Measurements from ENCODE around the gene KLHL6. TPM values are rescaled to one million over a fixed set of nuclear protein-coding genes. Genes with fewer than 3 reads are reported as not detected.
A peak's percentile ranks its signal among the peaks of the same experiment; 100 is the strongest.
"Not testable (repeated sequence)": the region's sequence is repeated elsewhere in the genome, so short reads cannot be mapped to it uniquely, and the experiment has no call there.

Gene KLHL6
- total RNA-seq, 1 donor from 2014 or later = 3.1 TPM

DNA sequence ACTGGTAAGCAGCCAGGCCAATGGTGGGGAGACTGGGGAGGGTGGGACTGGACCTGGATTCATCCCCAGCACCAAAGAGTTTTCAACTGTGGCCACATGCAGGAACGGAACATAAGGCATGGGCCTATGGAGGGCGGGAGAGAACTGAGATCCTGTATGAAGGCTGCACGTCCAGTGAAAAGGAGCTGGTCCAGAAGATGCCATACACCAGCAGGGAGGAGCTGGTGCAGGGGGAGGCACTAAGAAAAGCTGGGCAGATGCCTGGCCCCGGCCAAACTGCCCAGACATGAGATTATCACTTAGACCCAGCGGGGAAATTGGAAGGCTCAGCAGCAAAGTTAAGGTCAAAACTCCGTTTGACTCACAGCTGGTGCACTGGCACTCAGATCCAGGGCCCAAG lies 69.0 kb downstream of the KLHL6 start:
- DNase-seq = no peak

DNA sequence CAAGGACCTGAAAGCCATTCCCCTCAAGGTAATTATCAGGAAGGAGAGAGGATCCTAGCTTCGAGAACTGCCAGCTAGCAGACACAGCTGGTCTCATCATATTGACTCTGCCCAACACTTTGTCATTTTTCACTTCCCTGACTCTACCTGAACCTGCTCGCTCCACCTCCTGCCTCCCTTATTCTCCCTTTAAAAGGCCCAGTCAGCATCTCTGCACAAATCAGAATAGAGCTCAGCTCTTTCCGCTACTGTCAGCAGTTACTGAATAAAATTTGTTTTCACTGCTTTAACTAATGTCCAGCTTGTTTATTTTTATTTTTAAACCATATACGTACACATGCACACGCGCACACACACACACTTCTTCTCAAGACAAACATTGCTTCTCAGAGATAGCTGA lies 69.9 kb downstream of the KLHL6 start:
- no peak for DNase-seq

DNA sequence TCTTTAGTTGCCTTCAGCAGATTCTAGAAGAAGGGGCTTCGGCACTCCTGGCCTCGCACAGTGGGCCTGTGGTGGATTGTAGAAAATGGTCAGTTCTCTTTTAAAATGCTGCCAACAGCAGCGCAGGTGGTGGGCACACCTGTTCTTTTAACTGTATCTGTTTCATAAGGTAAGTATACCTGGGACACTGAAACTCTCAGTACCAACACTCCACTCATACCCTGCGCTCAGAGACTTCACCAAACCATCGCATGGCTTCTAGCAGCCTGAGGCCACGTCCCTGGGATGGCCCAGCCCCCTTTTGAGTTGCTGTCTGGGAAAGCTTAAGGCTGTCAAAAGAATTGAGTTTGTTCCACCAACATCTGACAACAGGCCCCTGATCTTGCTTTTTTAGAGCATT lies 70.4 kb downstream of the KLHL6 start:
- no peak for DNase-seq

- no peak for DNase-seq
These were observed 71.0 kb downstream of the KLHL6 start for GRCh38 chr3:183484431-183485075.

DNA sequence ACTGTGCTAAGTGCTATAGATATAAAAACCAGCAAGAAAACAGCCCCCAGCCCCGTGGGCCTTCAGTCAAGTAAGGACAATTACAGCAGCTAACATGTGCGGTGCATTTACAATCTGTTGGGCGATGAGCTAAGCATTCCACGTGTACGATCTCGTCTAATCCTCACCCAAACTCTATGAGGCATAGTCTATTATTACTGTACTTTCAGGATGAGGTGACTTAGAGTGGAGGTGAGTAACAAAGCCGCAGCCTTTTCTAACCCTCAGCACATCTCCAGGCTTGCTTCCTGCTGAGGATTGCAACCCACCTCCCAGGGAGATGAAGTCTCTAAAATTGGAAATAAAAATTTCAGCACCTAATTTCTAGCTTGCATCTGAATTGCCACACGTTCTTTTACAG lies 73.9 kb downstream of the KLHL6 start:
- no peak for DNase-seq

DNA sequence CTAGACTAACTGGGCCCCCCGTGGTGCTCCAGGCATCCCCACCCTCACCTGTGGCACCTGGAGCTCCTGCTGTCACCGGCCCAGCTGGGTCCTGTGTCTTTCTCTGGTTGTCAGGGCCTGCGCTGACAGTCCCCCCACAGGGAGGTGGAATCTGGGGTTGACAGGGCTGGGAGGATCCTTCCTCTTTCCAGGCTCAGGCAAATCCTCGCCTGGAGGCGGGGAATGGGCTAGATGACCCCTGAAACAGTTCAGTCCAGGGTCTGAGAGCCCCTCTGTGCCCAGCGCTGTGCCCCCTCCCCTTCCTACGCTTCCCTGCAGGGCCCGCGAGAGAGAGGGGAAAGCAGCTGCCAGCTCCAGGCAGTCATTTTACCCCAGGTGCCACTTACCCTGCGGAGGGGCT lies 77.0 kb downstream of the KLHL6 start:
- DNase-seq = no peak

DNA sequence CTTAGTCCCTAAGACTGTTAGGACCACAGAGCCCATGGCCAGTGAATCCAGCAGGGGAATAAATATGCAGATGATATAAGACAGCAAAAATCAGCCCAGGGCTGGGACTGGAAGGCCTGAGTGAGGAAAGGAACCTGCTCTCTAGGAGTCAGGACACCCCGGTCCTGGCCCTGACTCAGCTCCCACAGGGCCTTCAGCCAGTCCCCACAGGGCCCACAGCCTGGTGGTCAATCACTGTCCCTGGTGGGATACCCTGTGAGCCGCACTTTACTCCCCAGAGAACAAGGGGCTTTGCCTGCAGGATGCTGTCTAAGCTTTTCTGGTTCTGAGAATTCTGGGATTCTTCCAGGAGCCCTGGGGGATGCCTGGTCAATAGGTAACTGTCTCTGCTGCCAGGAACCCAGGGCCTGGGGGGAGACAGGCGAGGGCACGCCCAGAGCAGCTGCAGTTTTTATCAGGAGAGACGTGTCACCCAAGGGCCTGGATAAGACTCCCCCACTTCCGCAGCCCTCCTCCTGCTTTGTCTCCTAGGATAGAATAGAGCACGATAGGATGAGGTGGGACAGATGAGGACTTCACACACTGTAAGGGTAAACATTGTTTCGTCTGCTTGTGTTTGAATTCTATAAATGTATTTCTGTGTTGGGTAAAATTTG lies 77.6 kb downstream of the KLHL6 start:
- no peak for DNase-seq

- not testable (repeated sequence) for DNase-seq
These were observed 79.7 kb downstream of the KLHL6 start for GRCh38 chr3:183475764-183476162.

DNA sequence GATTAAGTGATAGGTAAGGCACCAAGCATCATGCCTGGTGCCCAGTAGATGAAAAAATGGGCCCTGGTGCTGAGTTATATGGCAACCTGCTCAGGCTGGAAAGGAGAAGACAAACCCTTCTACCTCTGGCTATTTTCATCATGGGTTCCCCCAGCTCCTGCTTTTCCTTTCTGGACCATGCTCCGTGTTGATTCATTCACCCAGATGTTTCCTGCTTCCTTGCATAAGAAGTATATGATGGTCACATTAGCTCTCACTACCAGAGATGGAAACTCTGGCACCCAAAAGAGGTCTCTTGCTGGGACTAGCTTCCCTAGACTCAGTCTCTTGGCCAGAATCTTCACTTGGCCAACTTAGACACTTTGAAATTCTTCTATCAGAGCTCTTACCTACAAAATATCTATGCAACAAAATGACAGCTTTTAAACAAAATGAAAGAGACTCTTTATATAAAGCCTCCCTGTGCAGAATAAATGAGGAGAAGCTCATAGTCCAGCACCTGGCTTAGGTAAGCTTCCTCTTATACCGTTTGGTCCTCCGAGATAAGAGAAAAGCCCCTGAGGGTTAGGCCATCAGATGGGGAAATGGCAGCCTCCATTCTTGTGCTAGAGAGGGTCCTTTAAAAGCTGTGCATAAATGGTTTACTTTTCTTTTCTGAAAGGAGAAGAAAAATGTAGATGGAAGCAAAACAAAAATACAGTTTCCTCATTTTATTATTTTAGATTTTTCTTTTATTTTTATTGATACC lies 80.3 kb downstream of the KLHL6 start:
- no peak for DNase-seq

DNA sequence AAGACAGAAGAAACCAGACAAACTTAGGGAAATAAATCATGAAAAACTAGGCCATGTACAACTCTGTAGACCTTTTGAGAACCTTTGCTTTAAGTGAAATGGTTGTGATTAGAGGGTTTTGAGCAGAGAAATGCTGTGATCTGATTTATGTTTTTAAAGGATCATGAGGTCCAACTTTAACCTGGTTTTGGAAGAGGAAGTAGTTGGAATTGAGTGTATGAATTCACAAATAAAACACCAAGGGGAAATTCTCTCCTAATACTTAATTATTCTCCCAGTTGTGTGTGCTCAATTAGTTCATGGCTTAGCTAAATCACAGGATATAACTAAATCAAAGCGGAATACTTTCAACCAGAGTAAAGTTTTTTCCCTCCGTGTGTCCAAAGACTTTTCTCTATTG lies 81.5 kb downstream of the KLHL6 start:
- DNase-seq = no peak

DNA sequence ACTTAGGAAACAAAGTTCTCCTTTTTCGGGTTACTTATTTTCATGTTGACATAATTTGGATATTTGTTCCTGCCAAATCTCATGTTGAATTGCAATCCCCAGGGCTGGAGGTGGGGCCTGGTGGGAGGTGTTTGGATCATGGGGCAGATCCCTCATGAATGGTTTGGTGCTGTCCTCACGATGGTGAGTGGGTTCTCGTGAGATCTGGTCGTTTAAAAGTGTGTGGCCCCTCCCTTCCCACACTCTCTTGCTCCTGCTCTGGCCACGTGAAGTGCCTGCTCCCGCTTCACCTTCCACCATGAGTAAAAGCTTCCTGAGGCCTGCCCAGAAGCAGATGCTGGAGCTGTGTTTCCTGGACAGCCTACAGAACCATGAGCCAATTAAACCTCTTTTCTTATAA lies 83.4 kb downstream of the KLHL6 start:
- DNase-seq = no peak

- DNase-seq = no peak
These were observed 87.1 kb downstream of the KLHL6 start for GRCh38 chr3:183468424-183468823.

DNA sequence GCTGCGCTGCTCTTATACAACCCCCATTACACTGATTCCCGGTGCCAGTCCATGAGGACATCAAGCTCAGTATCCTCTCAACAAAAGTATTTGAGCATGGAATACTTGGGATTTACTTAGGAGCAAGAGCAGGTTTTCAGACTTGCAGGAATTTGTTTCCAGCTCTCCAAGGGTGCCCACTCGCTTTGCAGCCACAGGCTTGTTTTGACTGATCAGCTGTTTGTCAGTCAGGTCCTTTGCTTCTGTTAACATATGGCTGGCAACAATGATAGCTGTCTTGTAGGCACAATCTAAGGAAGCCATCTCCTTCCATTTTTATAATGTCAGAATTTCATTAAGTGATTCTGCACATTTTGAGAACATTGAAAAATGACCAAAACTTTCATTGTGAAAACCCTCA lies 88.9 kb downstream of the KLHL6 start:
- DNase-seq = no peak

DNA sequence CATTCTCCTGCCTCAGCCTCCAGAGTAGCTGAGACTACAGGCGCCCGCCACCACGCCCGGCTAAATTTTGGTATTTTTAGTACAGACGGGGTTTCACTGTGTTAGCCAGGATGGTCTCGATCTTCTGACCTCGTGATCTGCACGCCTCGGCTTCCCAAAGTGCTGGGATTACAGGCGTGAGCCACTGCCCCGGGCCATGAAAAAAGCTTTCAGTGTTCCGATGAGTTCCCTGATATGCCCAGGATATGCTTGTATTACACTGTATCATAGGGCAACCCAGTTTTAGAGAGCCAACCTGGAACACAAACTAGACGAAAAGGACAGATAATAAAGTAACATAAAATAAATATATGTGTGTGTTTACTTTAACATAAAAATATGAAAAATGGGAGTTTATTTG lies 89.8 kb downstream of the KLHL6 start:
- DNase-seq = not testable (repeated sequence)

DNA sequence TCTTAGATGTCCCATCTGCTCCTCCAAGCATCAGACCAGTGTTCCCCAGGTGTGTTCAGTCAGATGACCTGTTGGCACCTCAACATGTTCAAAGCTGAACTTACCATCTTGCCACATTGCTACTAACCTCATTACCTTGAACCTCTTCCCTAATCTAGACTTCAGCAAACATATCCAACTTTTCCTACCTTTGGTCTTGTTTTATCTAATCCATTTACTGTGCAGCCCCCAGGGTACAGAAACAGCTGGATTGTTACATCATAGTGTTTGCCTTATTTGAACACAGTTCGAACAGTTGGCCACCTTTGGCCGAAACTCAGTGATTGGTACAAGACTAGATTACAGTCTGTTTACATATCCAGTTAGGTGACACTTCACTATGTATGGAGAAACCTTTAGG lies 91.0 kb downstream of the KLHL6 start:
- DNase-seq = no peak

- no peak for DNase-seq
These were observed 95.1 kb downstream of the KLHL6 start for GRCh38 chr3:183460081-183461055.

- DNase-seq = peak; percentile 55
These were observed 100.4 kb downstream of the KLHL6 start for GRCh38 chr3:183455089-183455488.

GRCh38 chr3:183454064-183454463 lies 101.4 kb downstream of the KLHL6 start:
- DNase-seq = no peak

- DNase-seq = no peak
These were observed 105.7 kb downstream of the KLHL6 start for GRCh38 chr3:183449791-183450190.

- DNase-seq = peak; percentile 2
These were observed 106.1 kb downstream of the KLHL6 start for GRCh38 chr3:183449391-183449790.

GRCh38 chr3:183448369-183449128 lies 107.0 kb downstream of the KLHL6 start:
- DNase-seq = no peak
